Parathyroid adenoma (tissue), 2 donors: ENCODE data around the gene DNAJC10.

Source experiments
- H2AFZ ChIP-seq: fragments of 300-600 bp; sonication (generic); one replicate; pipeline ENCODE4 v1.7.0; 2017; ENCODE audit warnings: antibody characterized with exemption, mild to moderate bottlenecking
- H3K27ac ChIP-seq: fragments of 300-600 bp; sonication (generic); one replicate; pipeline ENCODE4 v1.7.0; 2017
- H3K27me3 ChIP-seq: fragments of 300-600 bp; sonication (generic); one replicate; pipeline ENCODE4 v1.7.0; 2017; ENCODE audit warnings: low read length; ENCODE audit not compliant: control insufficient read depth, insufficient read depth
- H3K36me3 ChIP-seq: fragments of 300-600 bp; sonication (generic); one replicate; pipeline ENCODE4 v1.7.0; 2017; ENCODE audit warnings: low read length; ENCODE audit not compliant: control insufficient read depth, insufficient read depth
- H3K4me1 ChIP-seq: fragments of 300-600 bp; sonication (generic); one replicate; pipeline ENCODE4 v1.7.0; 2017; ENCODE audit warnings: control low read depth
- H3K4me2 ChIP-seq: fragments of 300-600 bp; sonication (generic); one replicate; pipeline ENCODE4 v1.7.0; 2017; ENCODE audit warnings: low read length
- H3K4me3 ChIP-seq: fragments of 300-600 bp; sonication (generic); one replicate; pipeline ENCODE4 v1.7.0; 2017; ENCODE audit warnings: low read depth, low read length
- H3K79me2 ChIP-seq: fragments of 300-600 bp; sonication (generic); one replicate; pipeline ENCODE4 v1.7.0; 2017; ENCODE audit warnings: control low read depth
- H3K9ac ChIP-seq: fragments of 300-600 bp; sonication (generic); one replicate; pipeline ENCODE4 v1.7.0; 2017; ENCODE audit warnings: mild to moderate bottlenecking
- H3K9me3 ChIP-seq: fragments of 300-600 bp; sonication (generic); one replicate; pipeline ENCODE4 v1.7.0; 2017; ENCODE audit warnings: low read length; ENCODE audit not compliant: control insufficient read depth
- TF ChIP-seq, protein P1 (sequence below): fragments of 300-600 bp; sonication (generic); IDR thresholded peaks from one replicate; pipeline ENCODE4 v1.7.0; 2017; ENCODE audit warnings: antibody characterized with exemption, mild to moderate bottlenecking
- donor health status: primary hyperparathyroidism.

The DNAJC10 gene

DNA sequence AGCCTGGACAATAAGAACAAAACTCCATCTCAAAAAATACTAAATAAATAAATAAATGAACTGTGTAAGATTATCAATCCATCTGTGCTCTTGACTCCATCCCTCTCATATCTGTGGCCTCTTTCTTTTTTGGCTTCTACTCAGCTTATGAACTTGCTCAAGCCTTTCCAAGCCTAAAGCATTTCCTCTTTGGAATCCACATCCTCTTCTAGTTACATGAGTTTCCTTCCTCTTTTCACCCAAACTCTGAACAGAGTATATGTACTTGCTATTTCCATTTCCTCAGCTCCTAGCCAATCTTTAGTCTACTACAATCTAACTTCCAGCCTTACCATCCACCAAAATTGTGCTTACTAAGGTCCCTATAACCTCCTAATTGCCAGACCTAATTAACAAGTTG lies 2.5 kb upstream of the DNAJC10 start:
- Histone ChIP-seq H3K4me2 (no peak overlapping the region), H3K27me3 (no peaks in the 10 kb centered on the region), H3K9ac (no peak overlapping the region), H3K9me3 (no peaks in the 10 kb centered on the region), H3K27ac (no peak overlapping the region), H3K79me2 (no peaks in the 10 kb centered on the region), H3K36me3 (no peaks in the 10 kb centered on the region), H3K4me1 (peaks cover 7% of the 10 kb centered on the region), H2AFZ (peak overlapping the region; percentile 26), H3K4me3 (no peak overlapping the region)
- TF ChIP-seq, protein P1, sequence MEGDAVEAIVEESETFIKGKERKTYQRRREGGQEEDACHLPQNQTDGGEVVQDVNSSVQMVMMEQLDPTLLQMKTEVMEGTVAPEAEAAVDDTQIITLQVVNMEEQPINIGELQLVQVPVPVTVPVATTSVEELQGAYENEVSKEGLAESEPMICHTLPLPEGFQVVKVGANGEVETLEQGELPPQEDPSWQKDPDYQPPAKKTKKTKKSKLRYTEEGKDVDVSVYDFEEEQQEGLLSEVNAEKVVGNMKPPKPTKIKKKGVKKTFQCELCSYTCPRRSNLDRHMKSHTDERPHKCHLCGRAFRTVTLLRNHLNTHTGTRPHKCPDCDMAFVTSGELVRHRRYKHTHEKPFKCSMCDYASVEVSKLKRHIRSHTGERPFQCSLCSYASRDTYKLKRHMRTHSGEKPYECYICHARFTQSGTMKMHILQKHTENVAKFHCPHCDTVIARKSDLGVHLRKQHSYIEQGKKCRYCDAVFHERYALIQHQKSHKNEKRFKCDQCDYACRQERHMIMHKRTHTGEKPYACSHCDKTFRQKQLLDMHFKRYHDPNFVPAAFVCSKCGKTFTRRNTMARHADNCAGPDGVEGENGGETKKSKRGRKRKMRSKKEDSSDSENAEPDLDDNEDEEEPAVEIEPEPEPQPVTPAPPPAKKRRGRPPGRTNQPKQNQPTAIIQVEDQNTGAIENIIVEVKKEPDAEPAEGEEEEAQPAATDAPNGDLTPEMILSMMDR: no peak

DNA sequence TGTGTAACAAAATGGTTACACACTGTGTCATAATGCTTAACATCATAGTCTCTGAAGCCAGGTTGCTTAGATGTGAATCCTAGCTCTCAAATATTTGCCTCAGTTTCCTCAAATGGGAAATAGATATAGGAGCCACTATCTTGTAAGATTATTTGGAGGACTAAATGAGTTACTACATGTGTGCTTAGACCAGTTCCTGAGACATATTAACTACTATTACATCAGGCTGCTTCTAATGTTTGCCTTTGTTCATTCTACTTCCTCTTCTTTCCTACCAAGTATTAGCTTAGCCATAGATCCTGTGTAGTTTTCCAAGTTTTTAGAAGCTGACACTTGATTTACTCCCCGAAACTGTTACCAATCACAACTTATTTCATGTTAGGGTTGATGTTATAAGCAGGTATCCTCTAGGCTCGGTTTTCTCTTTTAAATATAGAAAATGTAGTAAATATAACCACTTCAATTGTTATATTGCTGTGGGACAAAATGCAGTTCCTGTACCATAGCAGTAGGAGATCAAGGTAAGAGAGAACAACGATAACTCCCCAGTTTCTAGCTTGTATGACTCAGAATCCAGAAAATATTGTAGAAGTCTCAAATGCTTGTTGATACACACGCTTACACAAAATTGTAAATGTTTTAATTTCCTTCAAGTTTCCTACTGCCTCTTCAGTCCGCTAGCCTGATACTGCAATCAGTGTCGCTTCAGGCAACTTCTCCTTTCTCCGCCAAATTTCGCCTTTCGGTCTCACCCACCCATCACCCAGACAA lies 751 bp upstream of the DNAJC10 start:
- Histone ChIP-seq H3K9ac (no peak overlapping the region), H3K4me2 (peak overlapping the region; percentile 84), H3K9me3 (no peaks in the 10 kb centered on the region), H3K27ac (peak overlapping the region; percentile 82), H3K4me1 (peaks cover 7% of the 10 kb centered on the region), H3K4me3 (peak overlapping the region; percentile 79), H3K36me3 (no peaks in the 10 kb centered on the region), H3K79me2 (no peaks in the 10 kb centered on the region), H3K27me3 (no peaks in the 10 kb centered on the region), H2AFZ (peak overlapping the region; percentile 91)
- TF ChIP-seq, protein P1: no peak

DNA sequence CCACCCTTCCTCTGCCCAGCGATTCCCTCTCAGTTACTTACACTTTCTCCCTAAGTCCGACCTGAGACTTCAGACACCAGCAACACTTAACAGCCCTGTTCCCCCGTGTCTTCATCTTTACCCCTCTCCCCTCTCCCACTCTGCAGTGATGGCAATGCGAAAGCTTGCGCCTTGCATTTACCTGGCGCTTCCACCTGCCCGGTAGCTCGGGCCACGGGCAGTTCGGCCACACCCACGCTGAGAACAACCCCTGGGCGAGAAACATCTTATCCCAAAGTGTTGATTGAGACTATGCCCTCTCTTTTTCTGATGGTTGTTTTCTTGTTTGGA lies 558 bp downstream of the DNAJC10 start:
- peak overlapping the region; percentile 91 for H2AFZ ChIP-seq
- no peaks in the 10 kb centered on the region for H3K27me3 ChIP-seq
- TF ChIP-seq, protein P1: no peak
- H3K9me3 ChIP-seq: no peaks in the 10 kb centered on the region
- H3K4me1 ChIP-seq: peaks cover 7% of the 10 kb centered on the region
- no peak overlapping the region for H3K9ac ChIP-seq
- peak overlapping the region; percentile 79 for H3K4me3 ChIP-seq
- no peaks in the 10 kb centered on the region for H3K36me3 ChIP-seq
- no peaks in the 10 kb centered on the region for H3K79me2 ChIP-seq
- peak overlapping the region; percentile 82 for H3K27ac ChIP-seq
- H3K4me2 ChIP-seq: peak overlapping the region; percentile 84

DNA sequence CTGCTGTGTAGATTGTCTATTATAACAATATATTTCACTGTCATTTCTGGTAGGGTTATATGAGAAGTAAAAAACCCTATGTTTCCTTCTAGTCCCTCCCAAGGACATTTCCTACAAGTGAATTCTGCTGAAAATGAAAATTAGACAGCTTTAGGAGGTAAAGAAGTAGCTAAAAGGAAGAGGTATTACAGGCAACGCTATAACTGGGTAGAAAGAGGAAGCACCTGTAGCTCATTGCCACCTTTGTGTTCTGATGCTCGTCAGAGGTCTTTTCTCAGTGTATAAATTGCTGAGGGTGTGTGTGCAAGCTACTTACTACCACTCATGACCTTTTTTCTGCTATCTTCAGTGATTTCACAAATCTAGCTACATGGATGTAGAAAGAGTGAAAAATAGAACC lies 1.4 kb downstream of the DNAJC10 start:
- no peak overlapping the region for H2AFZ ChIP-seq
- peaks cover 7% of the 10 kb centered on the region for H3K4me1 ChIP-seq
- TF ChIP-seq, protein P1: no peak
- H3K79me2 ChIP-seq: no peaks in the 10 kb centered on the region
- no peak overlapping the region for H3K4me2 ChIP-seq
- no peak overlapping the region for H3K4me3 ChIP-seq
- H3K9me3 ChIP-seq: no peaks in the 10 kb centered on the region
- H3K27ac ChIP-seq: no peak overlapping the region
- H3K27me3 ChIP-seq: no peaks in the 10 kb centered on the region
- H3K36me3 ChIP-seq: no peaks in the 10 kb centered on the region
- H3K9ac ChIP-seq: no peak overlapping the region

DNA sequence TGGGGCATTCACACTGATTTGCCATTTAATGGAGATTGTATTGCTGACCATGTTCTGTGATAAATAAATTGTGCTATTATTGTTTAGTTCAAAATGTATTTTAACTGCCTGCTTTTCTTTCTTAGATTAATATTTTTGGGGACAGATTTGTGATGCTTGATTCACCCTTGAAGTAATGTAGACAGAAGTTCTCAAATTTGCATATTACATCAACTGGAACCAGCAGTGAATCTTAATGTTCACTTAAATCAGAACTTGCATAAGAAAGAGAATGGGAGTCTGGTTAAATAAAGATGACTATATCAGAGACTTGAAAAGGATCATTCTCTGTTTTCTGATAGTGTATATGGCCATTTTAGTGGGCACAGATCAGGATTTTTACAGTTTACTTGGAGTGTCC lies 1.8 kb downstream of the DNAJC10 start:
- Histone ChIP-seq H3K4me2 (no peak overlapping the region), H3K36me3 (no peaks in the 10 kb centered on the region), H3K9me3 (no peaks in the 10 kb centered on the region), H3K4me3 (no peak overlapping the region), H3K4me1 (peaks cover 7% of the 10 kb centered on the region), H3K27ac (no peak overlapping the region), H3K27me3 (no peaks in the 10 kb centered on the region), H3K79me2 (no peaks in the 10 kb centered on the region), H2AFZ (no peak overlapping the region), H3K9ac (no peak overlapping the region)
- TF ChIP-seq, protein P1: no peak
